HepG2 (cell line): Measurements from ENCODE around the gene DPP6. TPM values are rescaled to one million over a fixed set of nuclear protein-coding genes. Genes with fewer than 3 reads are reported as not detected.

Experiments used
- ATAC-seq: fragments of 200-7000 bp; cut with Tn5 transposase; 3 replicates; pipeline ENCODE4 v1.9.1; 2020; ENCODE audit warnings: mild to moderate bottlenecking, moderate library complexity
- BruUV-seq: library from RNA; stranded (reverse); fragments of 400-500 nt; replicated peaks from 2 replicates; lab custom pipeline; 2021; lab: Mats Ljungman, UMichigan
- CTCF ChIA-PET: fragments of 300-600 bp; formaldehyde crosslinking; extraction: SDS; loops from one replicate; lab custom pipeline; 2021; ENCODE audit warnings: low total read pairs, inconsistent platforms, low intra/inter-chr PET ratio; lab: Yijun Ruan, JAX
- POLR2A ChIA-PET: fragments of 350-600 bp; sonication (Branson Sonifier 250); formaldehyde crosslinking; loops from one replicate; lab custom pipeline; 2020; ENCODE audit warnings: antibody characterized with exemption, inconsistent platforms; lab: Yijun Ruan, JAX
- DNase-seq: peaks from one replicate; pipeline ENCODE4 v3.0.0-alpha.2; 2015; ENCODE audit warnings: low spot score
- FAIRE-seq: peaks from 3 replicates; lab custom pipeline; 2011; peaks lifted over from hg19 to GRCh38; lab: Jason Lieb, UNC
- H2AFZ ChIP-seq: one replicate; pipeline ENCODE4 v1.6.1; 2011; ENCODE audit warnings: low read length, inconsistent platforms
- H3K27ac ChIP-seq: fragments of 300-600 bp; 3 replicates; pipeline ENCODE4 v1.8.0; 2011; ENCODE audit warnings: mixed run types, mild to moderate bottlenecking, mixed read lengths, low read length, inconsistent platforms; ENCODE audit not compliant: insufficient read depth; ENCODE audit errors: extremely low read length
- H3K27me3 ChIP-seq, 2 experiments: fragments of 200-600 bp in 1 of 2; 2 replicates in 1 of 2; 3 replicates in 1 of 2; pipeline versions ENCODE4 v1.6.0 to v1.8.0; 2011; ENCODE audit warnings: low read length in 2 of 2, mild to moderate bottlenecking in 2 of 2, moderate library complexity in 2 of 2, inconsistent platforms in 1 of 2; ENCODE audit not compliant: insufficient read depth in 2 of 2, control insufficient read depth in 1 of 2
- H3K36me3 ChIP-seq, 2 experiments: fragments of 200-600 bp in 1 of 2; replicated peaks in 1 of 2; 2 replicates in 1 of 2; 3 replicates in 1 of 2; pipeline versions ENCODE4 v1.5.1 to v1.8.0; 2011; ENCODE audit warnings: low read length in 2 of 2, inconsistent platforms in 1 of 2; ENCODE audit not compliant: insufficient read depth in 2 of 2, control insufficient read depth in 1 of 2
- H3K4me1 ChIP-seq: 2 replicates; pipeline ENCODE4 v1.5.1; 2012; ENCODE audit warnings: low read length, inconsistent platforms; ENCODE audit not compliant: insufficient read depth
- H3K4me2 ChIP-seq: 2 replicates; pipeline ENCODE4 v1.6.0; 2011; ENCODE audit warnings: low read depth, low read length, inconsistent platforms
- H3K4me3 ChIP-seq, 3 experiments: fragments of 200-600 bp in 1 of 3; sonication (generic), shearing (Covaris generic) in 1 of 3; replicated peaks in 1 of 3; 2 replicates each; pipeline ENCODE4 v1.5.1; 2011 to 2016; ENCODE audit warnings: low read length in 3 of 3, inconsistent platforms in 2 of 3, low read depth in 2 of 3, mild to moderate bottlenecking in 2 of 3, control low read depth in 1 of 3, mixed read lengths in 1 of 3; ENCODE audit not compliant: insufficient read depth in 1 of 3
- H3K79me2 ChIP-seq: one replicate; pipeline ENCODE4 v1.6.1; 2011; ENCODE audit warnings: low read length, inconsistent platforms; ENCODE audit not compliant: insufficient read depth
- H3K9ac ChIP-seq: 2 replicates; pipeline ENCODE4 v1.6.0; 2011; ENCODE audit warnings: mild to moderate bottlenecking, low read depth, low read length, inconsistent platforms; ENCODE audit not compliant: insufficient read depth
- H3K9me3 ChIP-seq: 2 replicates; pipeline ENCODE4 v1.5.1; 2012; ENCODE audit warnings: mild to moderate bottlenecking, low read length
- H4K20me1 ChIP-seq: 2 replicates; pipeline ENCODE4 v1.6.0; 2011; ENCODE audit warnings: inconsistent platforms, mild to moderate bottlenecking, low read length, moderate library complexity; ENCODE audit not compliant: insufficient read depth
- AGO2 ChIP-seq: fragments of 200-400 bp; formaldehyde crosslinking; optimal IDR thresholded peaks from 2 replicates; pipeline ENCODE3; 2017; ENCODE audit warnings: mild to moderate bottlenecking, low read depth, low read length, moderate library complexity
- CBX5 ChIP-seq: sonication (generic); formaldehyde crosslinking; IDR thresholded peaks from 2 replicates; pipeline ENCODE4 v1.4.0; 2020; ENCODE audit warnings: missing genetic modification reagents, borderline replicate concordance
- DNMT1 ChIP-seq: sonication (generic); formaldehyde crosslinking; IDR thresholded peaks from 2 replicates; pipeline ENCODE4 v1.5.1; 2020; ENCODE audit warnings: mild to moderate bottlenecking, missing genetic modification reagents
- HMGA1 ChIP-seq: sonication (generic); formaldehyde crosslinking; conservative IDR thresholded peaks from 2 replicates; pipeline ENCODE4 v1.4.0; 2020; ENCODE audit warnings: missing genetic modification reagents
- KDM5B ChIP-seq: sonication (generic); formaldehyde crosslinking; IDR thresholded peaks from 2 replicates; pipeline ENCODE4 v1.4.0; 2020; ENCODE audit warnings: missing genetic modification reagents, mild to moderate bottlenecking, borderline replicate concordance
- NFKB2 ChIP-seq: sonication (generic); formaldehyde crosslinking; IDR thresholded peaks from 2 replicates; pipeline ENCODE4 v1.4.0; 2020; ENCODE audit warnings: missing genetic modification reagents, borderline replicate concordance
- POGZ ChIP-seq: sonication (generic); formaldehyde crosslinking; IDR thresholded peaks from 2 replicates; pipeline ENCODE4 v1.4.0; 2020; ENCODE audit warnings: mild to moderate bottlenecking, missing genetic modification reagents
- RBAK ChIP-seq: sonication (generic); formaldehyde crosslinking; IDR thresholded peaks from 2 replicates; pipeline ENCODE4 v1.5.1; 2020; ENCODE audit warnings: mild to moderate bottlenecking, missing genetic modification reagents
- SMAD1 ChIP-seq: sonication (generic); formaldehyde crosslinking; IDR thresholded peaks from 2 replicates; pipeline ENCODE4 v1.4.0; 2020; ENCODE audit warnings: missing genetic modification reagents, low read depth, mild to moderate bottlenecking, borderline replicate concordance
- SNAI1 ChIP-seq: sonication (generic); formaldehyde crosslinking; IDR thresholded peaks from 2 replicates; pipeline ENCODE4 v1.5.0; 2020; ENCODE audit warnings: mild to moderate bottlenecking, missing genetic modification reagents, borderline replicate concordance
- ZBTB20 ChIP-seq: sonication (generic); formaldehyde crosslinking; IDR thresholded peaks from 2 replicates; pipeline ENCODE4 v1.8.1; 2023; ENCODE audit warnings: missing genetic modification reagents, low read depth, mild to moderate bottlenecking, borderline replicate concordance
- ZNF572 ChIP-seq: sonication (generic); formaldehyde crosslinking; IDR thresholded peaks from 2 replicates; pipeline ENCODE4 v1.5.1; 2020; ENCODE audit warnings: mild to moderate bottlenecking, missing genetic modification reagents
- ZNF790 ChIP-seq: sonication (generic); formaldehyde crosslinking; IDR thresholded peaks from 2 replicates; pipeline ENCODE4 v1.8.0; 2022; ENCODE audit warnings: missing genetic modification reagents, mild to moderate bottlenecking, borderline replicate concordance
- WGBS: methylation state at CpG from one replicate; pipeline ENCODE4 v1.1.6; 2017; ENCODE audit warnings: low lambda C conversion rate; 5-methylcytosine and 5-hydroxymethylcytosine counted together
- in situ Hi-C: cut with HindIII; loops from 2 replicates; pipeline ENCODE4 v1.10.0; 2017; ENCODE audit warnings: low pct_unique_long_range_greater_than_20kb; ENCODE audit not compliant: extremely low pct_ligation_motif_present
- intact Hi-C: fragments of 100-400 bp; cut with micrococcal nuclease; formaldehyde crosslinking; loops from one replicate; pipeline ENCODE4 v1.10.0; 2022; ENCODE audit not compliant: unreplicated experiment
- polyA plus RNA-seq, 8 experiments: library from polyadenylated mRNA; depleted of rRNA in 3 of 8; stranded (reverse) in 7 of 8; unstranded in 1 of 8; fragments of >200 nt; fragmentation: Illumina TruSeq in 4 of 8; extraction: Trizol in 4 of 8; gene quantifications; 2 replicates each; pipeline versions ENCODE4 v1.2.1 to v1.2.3, GENCODE V29; 2011 to 2016; ENCODE audit warnings: low read depth in 4 of 8, missing spikeins in 1 of 8, mixed read lengths in 1 of 8; ENCODE audit not compliant: insufficient read depth in 1 of 8
- total RNA-seq, 5 experiments: library from RNA; depleted of rRNA; stranded (reverse); fragments of >200 nt; fragmentation: Illumina TruSeq; extraction: Trizol; gene quantifications; 2 replicates each; pipeline ENCODE4 v1.2.3, GENCODE V29; 2016; ENCODE audit warnings: low read depth in 1 of 5
- TF ChIP-seq, protein P1 (sequence below): sonication (generic); formaldehyde crosslinking; conservative IDR thresholded peaks from 2 replicates; pipeline ENCODE4 v1.8.0; 2022; ENCODE audit warnings: low read depth, missing genetic modification reagents
- TF ChIP-seq, protein P2 (sequence below): sonication (generic); formaldehyde crosslinking; IDR thresholded peaks from 2 replicates; pipeline ENCODE4 v1.5.1; 2020; ENCODE audit warnings: mild to moderate bottlenecking, missing genetic modification reagents, moderate library complexity
- TF ChIP-seq, protein P3 (sequence below): sonication (generic); formaldehyde crosslinking; IDR thresholded peaks from 2 replicates; pipeline ENCODE4 v1.8.1; 2023; ENCODE audit warnings: mild to moderate bottlenecking, missing genetic modification reagents, borderline replicate concordance

DPP6 gene
- total and polyA plus RNA-seq, 2 of the 13 experiments (the other 11 are each of a cell fraction or from before 2014, with no cell fraction given) = not detected

DNA sequence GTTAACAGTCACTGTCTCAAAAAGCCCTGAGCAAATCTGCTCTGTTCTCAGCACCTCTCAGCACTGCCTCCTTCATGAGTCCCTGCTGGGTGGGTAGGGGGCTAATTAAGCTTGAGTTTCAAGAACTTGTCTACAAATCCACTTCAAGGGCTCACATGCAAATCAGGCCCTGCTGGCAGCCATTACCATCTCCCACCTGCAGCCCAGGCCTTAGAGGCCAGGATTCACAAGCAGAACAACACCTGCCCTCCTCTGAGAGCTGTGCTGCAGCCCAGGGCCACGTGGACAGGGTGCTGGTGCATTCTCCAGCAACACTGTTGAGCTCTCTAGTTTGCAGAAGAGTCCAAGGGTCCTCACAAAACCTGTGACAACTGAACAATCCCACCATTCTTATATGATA, 119.2 kb downstream of the DPP6 start (continued):
- TF ChIP-seq, protein P1, sequence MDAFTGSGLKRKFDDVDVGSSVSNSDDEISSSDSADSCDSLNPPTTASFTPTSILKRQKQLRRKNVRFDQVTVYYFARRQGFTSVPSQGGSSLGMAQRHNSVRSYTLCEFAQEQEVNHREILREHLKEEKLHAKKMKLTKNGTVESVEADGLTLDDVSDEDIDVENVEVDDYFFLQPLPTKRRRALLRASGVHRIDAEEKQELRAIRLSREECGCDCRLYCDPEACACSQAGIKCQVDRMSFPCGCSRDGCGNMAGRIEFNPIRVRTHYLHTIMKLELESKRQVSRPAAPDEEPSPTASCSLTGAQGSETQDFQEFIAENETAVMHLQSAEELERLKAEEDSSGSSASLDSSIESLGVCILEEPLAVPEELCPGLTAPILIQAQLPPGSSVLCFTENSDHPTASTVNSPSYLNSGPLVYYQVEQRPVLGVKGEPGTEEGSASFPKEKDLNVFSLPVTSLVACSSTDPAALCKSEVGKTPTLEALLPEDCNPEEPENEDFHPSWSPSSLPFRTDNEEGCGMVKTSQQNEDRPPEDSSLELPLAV = no peak
- TF ChIP-seq, protein P2, sequence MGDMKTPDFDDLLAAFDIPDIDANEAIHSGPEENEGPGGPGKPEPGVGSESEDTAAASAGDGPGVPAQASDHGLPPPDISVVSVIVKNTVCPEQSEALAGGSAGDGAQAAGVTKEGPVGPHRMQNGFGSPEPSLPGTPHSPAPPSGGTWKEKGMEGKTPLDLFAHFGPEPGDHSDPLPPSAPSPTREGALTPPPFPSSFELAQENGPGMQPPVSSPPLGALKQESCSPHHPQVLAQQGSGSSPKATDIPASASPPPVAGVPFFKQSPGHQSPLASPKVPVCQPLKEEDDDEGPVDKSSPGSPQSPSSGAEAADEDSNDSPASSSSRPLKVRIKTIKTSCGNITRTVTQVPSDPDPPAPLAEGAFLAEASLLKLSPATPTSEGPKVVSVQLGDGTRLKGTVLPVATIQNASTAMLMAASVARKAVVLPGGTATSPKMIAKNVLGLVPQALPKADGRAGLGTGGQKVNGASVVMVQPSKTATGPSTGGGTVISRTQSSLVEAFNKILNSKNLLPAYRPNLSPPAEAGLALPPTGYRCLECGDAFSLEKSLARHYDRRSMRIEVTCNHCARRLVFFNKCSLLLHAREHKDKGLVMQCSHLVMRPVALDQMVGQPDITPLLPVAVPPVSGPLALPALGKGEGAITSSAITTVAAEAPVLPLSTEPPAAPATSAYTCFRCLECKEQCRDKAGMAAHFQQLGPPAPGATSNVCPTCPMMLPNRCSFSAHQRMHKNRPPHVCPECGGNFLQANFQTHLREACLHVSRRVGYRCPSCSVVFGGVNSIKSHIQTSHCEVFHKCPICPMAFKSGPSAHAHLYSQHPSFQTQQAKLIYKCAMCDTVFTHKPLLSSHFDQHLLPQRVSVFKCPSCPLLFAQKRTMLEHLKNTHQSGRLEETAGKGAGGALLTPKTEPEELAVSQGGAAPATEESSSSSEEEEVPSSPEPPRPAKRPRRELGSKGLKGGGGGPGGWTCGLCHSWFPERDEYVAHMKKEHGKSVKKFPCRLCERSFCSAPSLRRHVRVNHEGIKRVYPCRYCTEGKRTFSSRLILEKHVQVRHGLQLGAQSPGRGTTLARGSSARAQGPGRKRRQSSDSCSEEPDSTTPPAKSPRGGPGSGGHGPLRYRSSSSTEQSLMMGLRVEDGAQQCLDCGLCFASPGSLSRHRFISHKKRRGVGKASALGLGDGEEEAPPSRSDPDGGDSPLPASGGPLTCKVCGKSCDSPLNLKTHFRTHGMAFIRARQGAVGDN = no peak

DNA sequence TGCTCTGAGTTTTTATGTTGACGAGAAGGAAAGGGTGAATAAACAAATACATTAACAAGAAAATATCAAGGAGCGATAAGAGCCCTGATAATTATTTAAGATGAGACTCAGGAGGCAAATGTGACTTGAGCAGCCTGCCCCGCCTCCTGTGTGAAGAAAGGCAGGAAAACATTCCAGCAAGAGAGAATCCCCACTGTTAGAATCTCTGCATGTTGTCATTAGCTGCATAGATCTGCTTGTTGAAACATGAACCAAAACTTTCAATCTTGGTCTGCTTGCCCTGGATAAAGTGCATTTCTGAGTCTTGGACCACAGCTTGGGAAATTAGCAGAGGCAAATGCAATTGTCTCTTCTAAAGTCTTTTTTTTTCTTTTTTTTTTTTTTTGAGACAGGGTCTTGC, 120.0 kb downstream of the DPP6 start:
- intact Hi-C loops = no loop called here
- ChIA-PET CTCF (no interaction called here), POLR2A (no interaction called here)
- Histone ChIP-seq H3K4me2 (no peak overlapping the region), H3K4me1 (no peaks in the 10 kb centered on the region), H3K4me3 (no peak overlapping the region), H3K27me3 (no peaks in the 10 kb centered on the region; a peak in 2 of 5 replicates), H3K9me3 (no peaks in the 10 kb centered on the region), H3K79me2 (no peaks in the 10 kb centered on the region), H2AFZ (no peak overlapping the region), H3K9ac (no peak overlapping the region), H4K20me1 (no peaks in the 10 kb centered on the region), H3K36me3 (no peaks in the 10 kb centered on the region), H3K27ac (no peak overlapping the region)
- BruUV-seq = no TSS peak
- FAIRE-seq (no peak), DNase-seq (no peak), ATAC-seq (no peak)
- in situ Hi-C loops = no loop called here
- WGBS = 5% methylated on average over 3 of the region's 3 CpGs
- TF ChIP-seq ZNF790 (CRISPR knock-in tag) = no peak
- no peak for TF ChIP-seq ZNF572 (CRISPR knock-in tag)
- no peak for TF ChIP-seq RBAK
- TF ChIP-seq SNAI1 (CRISPR knock-in tag) = no peak
- TF ChIP-seq, protein P3, sequence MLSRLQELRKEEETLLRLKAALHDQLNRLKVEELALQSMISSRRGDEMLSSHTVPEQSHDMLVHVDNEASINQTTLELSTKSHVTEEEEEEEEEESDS (CRISPR knock-in tag) = no peak
- no peak for TF ChIP-seq ZBTB20 (CRISPR knock-in tag)
- TF ChIP-seq SMAD1 = no peak
- TF ChIP-seq HMGA1 (CRISPR knock-in tag) = no peak
- TF ChIP-seq POGZ = no peak
- TF ChIP-seq CBX5 (CRISPR knock-in tag) = no peak
- no peak for TF ChIP-seq NFKB2 (CRISPR knock-in tag)
- no peak for TF ChIP-seq DNMT1 (CRISPR knock-in tag)
- no peak for TF ChIP-seq KDM5B (CRISPR knock-in tag)
- TF ChIP-seq AGO2 = no peak
